Measurements from ENCODE around the gene ATXN2L. TPM values are rescaled to one million over a fixed set of nuclear protein-coding genes. Genes with fewer than 3 reads are reported as not detected.

The ATXN2L gene
- total RNA-seq, 1 experiment from 2014 or later: 309 TPM

DNA sequence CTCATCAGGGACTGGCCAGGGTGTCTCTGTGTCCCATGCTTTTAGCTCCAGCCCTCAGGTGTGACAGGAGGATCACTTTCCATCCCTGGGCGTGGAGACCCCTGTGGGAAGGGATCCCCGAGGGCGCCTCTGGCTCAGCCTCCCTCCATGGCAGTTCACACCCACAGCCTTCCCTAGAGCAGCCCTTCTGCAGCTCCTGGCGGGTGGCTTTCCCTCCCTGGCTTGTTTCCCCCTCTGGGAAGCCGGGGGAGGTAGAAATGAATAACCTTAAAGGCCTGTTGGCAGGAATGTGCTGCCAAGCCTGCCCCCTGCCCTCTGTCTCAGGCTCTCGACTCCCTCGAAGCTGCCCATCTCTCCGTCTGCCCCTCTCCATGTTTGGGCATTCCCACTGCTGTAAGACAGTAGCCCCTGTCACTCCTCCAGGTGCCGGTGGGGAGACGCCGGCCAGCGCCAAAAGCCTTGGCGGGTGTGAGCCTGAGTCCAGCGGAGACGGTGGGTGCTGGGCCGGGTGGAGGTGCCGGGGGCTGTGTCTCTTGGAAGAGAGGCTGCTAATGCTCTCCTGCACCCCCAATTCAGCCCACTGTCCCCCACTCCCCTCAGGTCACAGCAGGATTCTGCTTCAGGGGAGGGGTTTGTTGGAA lies 53.3 kb downstream of the ATXN2L start:
- Mint-ChIP-seq H3K27ac (peak overlapping the region in 1 of 3 experiments; percentile 83; a peak in 1 of 7 replicates), H3K4me3 (no peak overlapping the region), H3K36me3 (ENCODE audit: insufficient read depth in 1 of 3, low read depth in 3 of 3) (peaks cover 2 to 28% (median 20%) of the 10 kb centered on the region in 3 experiments; a peak in 6 of 7 replicates), H3K9me3 (no peaks in the 10 kb centered on the region; a peak in 2 of 5 replicates), H3K4me1 (peaks cover 26 to 48% of the 10 kb centered on the region in 2 experiments), H3K27me3 (ENCODE audit: low read depth) (peaks cover 10% of the 10 kb centered on the region)
- Histone ChIP-seq H3K4me1 (ENCODE audit: insufficient read depth, low read length) (peaks cover 1% of the 10 kb centered on the region; the same call in 1 of the 2 replicates), H2AK5ac (ENCODE audit: insufficient read length, low read length) (no peak overlapping the region), H3K9me3 (ENCODE audit: control insufficient read depth, low read depth, low read length) (no peaks in the 10 kb centered on the region), H2BK20ac (ENCODE audit: low read depth, low read length, poor library complexity, severe bottlenecking) (no peak overlapping the region), H2AFZ (ENCODE audit: low read length) (no peak overlapping the region), H3K27ac (ENCODE audit: insufficient read length, low read depth, low read length) (no peak overlapping the region), H3K27me3 (ENCODE audit: insufficient read depth, low read length) (peaks cover 4% of the 10 kb centered on the region; the same call in 1 of the 2 replicates), H2BK120ac (ENCODE audit: low read depth, low read length, poor library complexity, severe bottlenecking) (no peak overlapping the region), H2BK12ac (ENCODE audit: insufficient read length, low read depth, low read length) (no peak overlapping the region), H2BK15ac (ENCODE audit: low read depth, low read length) (no peak overlapping the region), H2BK5ac (ENCODE audit: insufficient read length, low read length) (no peak overlapping the region), H3K56ac (ENCODE audit: insufficient read length, low read depth, low read length) (no peak overlapping the region), H3K4ac (ENCODE audit: low read depth, low read length) (no peak overlapping the region), H3T11ph (ENCODE audit: low read length) (no peak overlapping the region), H3K9ac (ENCODE audit: extremely low read depth, insufficient read length, low read length) (no peak overlapping the region), H4K8ac (replicated peaks; ENCODE audit: insufficient read length, low read depth, low read length) (no peak overlapping the region), H3K14ac (ENCODE audit: insufficient read depth, low read length) (no peak overlapping the region), H3K4me2 (ENCODE audit: insufficient read depth, insufficient read length, low read length) (no peak overlapping the region), H3K23me2 (ENCODE audit: insufficient read length, low read depth, low read length, poor library complexity, severe bottlenecking) (peaks cover 11% of the 10 kb centered on the region), H3K23ac (ENCODE audit: insufficient read length, low read depth, low read length) (no peak overlapping the region), H4K5ac (ENCODE audit: insufficient read length, low read depth, low read length) (no peak overlapping the region), H4K91ac (ENCODE audit: insufficient read length, low read depth, low read length) (no peak overlapping the region), H3K18ac (ENCODE audit: insufficient read length, low read depth, low read length) (no peak overlapping the region), H3K79me2 (ENCODE audit: insufficient read depth, low read length) (no peaks in the 10 kb centered on the region), H4K20me1 (ENCODE audit: control insufficient read depth, insufficient read depth, insufficient read length) (peaks cover 5% of the 10 kb centered on the region), H3K79me1 (ENCODE audit: insufficient read depth, low read depth, low read length, poor library complexity, severe bottlenecking) (no peaks in the 10 kb centered on the region)
- no CpG with 5 or more reads among the region's 17 CpGs for WGBS (ENCODE audit: extremely low coverage, insufficient read length, low lambda C conversion rate)
- TF ChIP-seq, protein P1, sequence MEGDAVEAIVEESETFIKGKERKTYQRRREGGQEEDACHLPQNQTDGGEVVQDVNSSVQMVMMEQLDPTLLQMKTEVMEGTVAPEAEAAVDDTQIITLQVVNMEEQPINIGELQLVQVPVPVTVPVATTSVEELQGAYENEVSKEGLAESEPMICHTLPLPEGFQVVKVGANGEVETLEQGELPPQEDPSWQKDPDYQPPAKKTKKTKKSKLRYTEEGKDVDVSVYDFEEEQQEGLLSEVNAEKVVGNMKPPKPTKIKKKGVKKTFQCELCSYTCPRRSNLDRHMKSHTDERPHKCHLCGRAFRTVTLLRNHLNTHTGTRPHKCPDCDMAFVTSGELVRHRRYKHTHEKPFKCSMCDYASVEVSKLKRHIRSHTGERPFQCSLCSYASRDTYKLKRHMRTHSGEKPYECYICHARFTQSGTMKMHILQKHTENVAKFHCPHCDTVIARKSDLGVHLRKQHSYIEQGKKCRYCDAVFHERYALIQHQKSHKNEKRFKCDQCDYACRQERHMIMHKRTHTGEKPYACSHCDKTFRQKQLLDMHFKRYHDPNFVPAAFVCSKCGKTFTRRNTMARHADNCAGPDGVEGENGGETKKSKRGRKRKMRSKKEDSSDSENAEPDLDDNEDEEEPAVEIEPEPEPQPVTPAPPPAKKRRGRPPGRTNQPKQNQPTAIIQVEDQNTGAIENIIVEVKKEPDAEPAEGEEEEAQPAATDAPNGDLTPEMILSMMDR (conservative IDR thresholded peaks at IDR 0.05): no peak
- DNase-seq: no peak

All from H9 (cell line).